ENCODE results near the gene RDH12. TPM values are rescaled to one million over a fixed set of nuclear protein-coding genes. Genes with fewer than 3 reads are reported as not detected.
"Not testable (repeated sequence)": the region's sequence is repeated elsewhere in the genome, so short reads cannot be mapped to it uniquely, and the experiment has no call there.

Gene RDH12
- total RNA-seq, 1 donor from 2014 or later = not detected

DNA sequence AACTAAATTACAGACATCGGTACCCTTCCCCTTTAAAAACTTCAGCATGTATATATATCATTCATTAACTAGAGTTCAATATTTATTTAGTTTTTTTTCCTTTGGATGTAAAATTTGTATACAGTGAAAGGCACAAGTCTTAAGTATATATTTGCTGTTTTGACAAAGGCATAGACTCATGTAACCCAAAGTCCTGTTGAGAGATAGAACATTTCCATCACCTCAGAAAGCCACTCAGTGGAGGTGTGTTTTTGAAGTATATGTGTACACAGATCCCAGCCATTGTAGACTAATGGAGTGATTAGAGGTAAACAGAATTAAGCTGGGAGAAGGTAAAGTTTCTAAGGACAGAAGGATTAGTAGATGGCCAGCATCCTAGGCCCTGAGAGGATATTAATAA is 15.4 kb downstream of the RDH12 start:
- no peak overlapping the region for H3K27ac Mint-ChIP-seq (ENCODE audit: unreplicated experiment)
- TF ChIP-seq, protein P1, sequence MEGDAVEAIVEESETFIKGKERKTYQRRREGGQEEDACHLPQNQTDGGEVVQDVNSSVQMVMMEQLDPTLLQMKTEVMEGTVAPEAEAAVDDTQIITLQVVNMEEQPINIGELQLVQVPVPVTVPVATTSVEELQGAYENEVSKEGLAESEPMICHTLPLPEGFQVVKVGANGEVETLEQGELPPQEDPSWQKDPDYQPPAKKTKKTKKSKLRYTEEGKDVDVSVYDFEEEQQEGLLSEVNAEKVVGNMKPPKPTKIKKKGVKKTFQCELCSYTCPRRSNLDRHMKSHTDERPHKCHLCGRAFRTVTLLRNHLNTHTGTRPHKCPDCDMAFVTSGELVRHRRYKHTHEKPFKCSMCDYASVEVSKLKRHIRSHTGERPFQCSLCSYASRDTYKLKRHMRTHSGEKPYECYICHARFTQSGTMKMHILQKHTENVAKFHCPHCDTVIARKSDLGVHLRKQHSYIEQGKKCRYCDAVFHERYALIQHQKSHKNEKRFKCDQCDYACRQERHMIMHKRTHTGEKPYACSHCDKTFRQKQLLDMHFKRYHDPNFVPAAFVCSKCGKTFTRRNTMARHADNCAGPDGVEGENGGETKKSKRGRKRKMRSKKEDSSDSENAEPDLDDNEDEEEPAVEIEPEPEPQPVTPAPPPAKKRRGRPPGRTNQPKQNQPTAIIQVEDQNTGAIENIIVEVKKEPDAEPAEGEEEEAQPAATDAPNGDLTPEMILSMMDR (IDR thresholded peaks at IDR 0.05) = no peak
- DNase-seq (ENCODE audit: low spot score) = no peak
- peaks cover 14% of the 10 kb centered on the region for H3K27me3 Mint-ChIP-seq (ENCODE audit: low read depth)
- H3K4me3 Mint-ChIP-seq (ENCODE audit: unreplicated experiment) = no peak overlapping the region
- no peaks in the 10 kb centered on the region for H3K4me1 Mint-ChIP-seq (ENCODE audit: low read depth)
- no peaks in the 10 kb centered on the region for H3K9me3 Mint-ChIP-seq (ENCODE audit: low read depth)
- no peaks in the 10 kb centered on the region for H3K36me3 Mint-ChIP-seq (ENCODE audit: low read depth)

DNA sequence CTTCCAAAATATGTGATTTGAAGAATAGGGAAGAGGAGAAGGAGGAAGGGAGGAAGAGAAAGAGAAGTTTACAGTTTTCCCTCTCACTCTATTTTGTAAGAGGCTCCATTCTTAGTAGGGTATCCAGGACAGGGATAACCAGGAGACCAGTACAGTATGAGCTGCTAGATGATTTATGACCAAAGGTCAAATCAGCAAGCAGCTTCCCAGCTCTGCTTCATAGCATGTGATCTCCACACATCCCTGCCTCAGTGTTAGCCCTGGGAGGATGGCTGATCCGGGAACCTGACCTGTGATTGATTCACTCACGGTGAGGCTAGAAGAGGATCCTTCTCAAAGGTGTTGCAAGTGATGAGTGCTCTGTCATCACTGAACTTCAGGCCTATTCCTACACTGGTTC is 16.6 kb downstream of the RDH12 start:
- Mint-ChIP-seq H3K9me3 (ENCODE audit: low read depth) (no peaks in the 10 kb centered on the region), H3K4me3 (ENCODE audit: unreplicated experiment) (no peak overlapping the region), H3K27ac (ENCODE audit: unreplicated experiment) (no peak overlapping the region), H3K36me3 (ENCODE audit: low read depth) (no peaks in the 10 kb centered on the region), H3K4me1 (ENCODE audit: low read depth) (no peaks in the 10 kb centered on the region), H3K27me3 (ENCODE audit: low read depth) (peaks cover 22% of the 10 kb centered on the region)
- TF ChIP-seq, protein P1 (IDR thresholded peaks at IDR 0.05) = no peak
- DNase-seq (ENCODE audit: low spot score) = no peak

DNA sequence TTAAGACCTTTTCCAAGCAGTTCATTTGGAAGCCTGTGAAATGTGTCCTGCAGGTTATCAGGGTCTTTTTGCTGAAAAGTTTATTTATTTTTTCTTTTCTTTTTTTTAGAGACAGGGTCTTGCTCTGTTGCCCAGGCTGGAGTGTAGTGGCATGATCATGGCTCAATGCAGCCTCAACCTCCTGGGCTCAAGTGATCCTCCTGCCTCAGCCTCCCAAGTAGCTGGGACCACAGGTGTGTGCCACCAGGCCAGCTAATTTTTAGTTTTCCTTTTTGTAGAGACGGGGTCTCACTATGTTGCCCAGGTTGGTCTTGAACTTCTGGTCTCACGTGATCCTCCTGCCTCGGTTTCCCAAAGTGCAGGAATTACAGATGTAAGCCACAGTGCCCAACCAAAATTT is 17.7 kb downstream of the RDH12 start:
- H3K27me3 Mint-ChIP-seq (ENCODE audit: low read depth) = peaks cover 29% of the 10 kb centered on the region
- not testable (repeated sequence) for H3K27ac Mint-ChIP-seq (ENCODE audit: unreplicated experiment); H3K4me1 Mint-ChIP-seq (ENCODE audit: low read depth); H3K9me3 Mint-ChIP-seq (ENCODE audit: low read depth); DNase-seq (ENCODE audit: low spot score); H3K36me3 Mint-ChIP-seq (ENCODE audit: low read depth); H3K4me3 Mint-ChIP-seq (ENCODE audit: unreplicated experiment)

DNA sequence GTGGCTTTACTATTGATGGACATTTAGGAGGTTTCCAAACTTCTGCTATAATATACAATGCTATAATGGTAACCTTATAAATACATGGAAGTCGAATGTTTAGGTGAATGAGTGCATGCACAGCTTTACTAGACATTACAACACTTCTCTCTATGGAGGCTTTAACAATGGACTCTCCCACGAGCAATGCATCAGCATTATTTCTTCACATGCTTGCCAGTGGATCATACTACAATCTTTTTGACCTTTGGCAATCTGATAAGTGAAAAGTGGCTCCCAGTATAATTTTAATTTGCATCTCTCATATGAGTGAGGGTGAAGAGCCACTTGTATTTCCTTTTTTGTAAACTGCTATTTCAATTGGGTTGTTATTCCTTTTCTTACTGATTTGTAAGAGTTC is 18.2 kb downstream of the RDH12 start:
- Mint-ChIP-seq H3K4me3 (ENCODE audit: unreplicated experiment) (no peak overlapping the region), H3K27me3 (ENCODE audit: low read depth) (peaks cover 32% of the 10 kb centered on the region), H3K4me1 (ENCODE audit: low read depth) (no peaks in the 10 kb centered on the region), H3K9me3 (ENCODE audit: low read depth) (no peaks in the 10 kb centered on the region), H3K27ac (ENCODE audit: unreplicated experiment) (no peak overlapping the region), H3K36me3 (ENCODE audit: low read depth) (no peaks in the 10 kb centered on the region)
- TF ChIP-seq, protein P1 (IDR thresholded peaks at IDR 0.05) = no peak
- no peak for DNase-seq (ENCODE audit: low spot score)

DNA sequence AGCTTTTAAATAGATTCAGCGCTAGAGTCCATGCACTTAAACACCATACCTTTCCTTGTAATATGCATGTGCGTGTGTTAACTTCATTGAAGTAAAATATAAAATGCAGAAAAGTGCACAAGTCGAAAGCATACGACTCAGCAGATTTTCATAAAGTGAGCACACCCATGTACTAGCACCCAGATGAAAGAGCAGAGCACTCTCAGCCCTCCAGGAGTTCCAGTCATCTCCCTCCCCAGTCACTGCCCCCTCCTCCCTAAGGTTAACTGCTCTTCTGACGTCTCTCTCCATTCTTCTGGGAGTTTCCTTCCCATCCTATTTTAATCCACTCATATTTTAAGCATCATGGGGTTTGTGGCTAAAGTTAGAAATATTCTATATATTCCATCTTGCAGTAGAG is 20.2 kb downstream of the RDH12 start:
- Mint-ChIP-seq H3K36me3 (ENCODE audit: low read depth) (no peaks in the 10 kb centered on the region), H3K27me3 (ENCODE audit: low read depth) (peaks cover 49% of the 10 kb centered on the region), H3K9me3 (ENCODE audit: low read depth) (peaks cover 9% of the 10 kb centered on the region), H3K27ac (ENCODE audit: unreplicated experiment) (no peak overlapping the region), H3K4me3 (ENCODE audit: unreplicated experiment) (no peak overlapping the region), H3K4me1 (ENCODE audit: low read depth) (no peaks in the 10 kb centered on the region)
- TF ChIP-seq, protein P1 (IDR thresholded peaks at IDR 0.05) = no peak
- DNase-seq (ENCODE audit: low spot score) = no peak

DNA sequence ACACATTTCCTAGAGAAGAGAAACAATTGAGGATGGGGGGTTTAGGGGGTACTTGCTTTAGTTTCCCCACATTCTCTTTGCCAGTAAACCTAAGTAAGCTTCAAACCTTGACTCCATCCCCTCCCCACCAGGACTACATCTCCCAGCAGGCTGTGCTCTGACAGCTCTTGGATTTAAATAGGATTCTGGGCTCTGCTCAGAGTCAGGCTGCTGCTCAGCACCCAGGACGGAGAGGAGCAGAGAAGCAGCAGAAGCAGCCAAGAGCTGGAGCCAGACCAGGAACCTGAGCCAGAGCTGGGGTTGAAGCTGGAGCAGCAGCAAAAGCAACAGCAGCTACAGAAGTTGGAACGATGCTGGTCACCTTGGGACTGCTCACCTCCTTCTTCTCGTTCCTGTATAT is 20.6 kb downstream of the RDH12 start:
- Mint-ChIP-seq H3K36me3 (ENCODE audit: low read depth) (no peaks in the 10 kb centered on the region), H3K27ac (ENCODE audit: unreplicated experiment) (no peak overlapping the region), H3K27me3 (ENCODE audit: low read depth) (peaks cover 53% of the 10 kb centered on the region), H3K4me1 (ENCODE audit: low read depth) (no peaks in the 10 kb centered on the region), H3K9me3 (ENCODE audit: low read depth) (peaks cover 11% of the 10 kb centered on the region), H3K4me3 (ENCODE audit: unreplicated experiment) (no peak overlapping the region)
- TF ChIP-seq, protein P1 (IDR thresholded peaks at IDR 0.05) = no peak
- DNase-seq (ENCODE audit: low spot score) = no peak

Data from chondrocyte (in vitro differentiated cells).